Naive thymus-derived CD4-positive, alpha-beta T cell (primary cell): Measurements from ENCODE around the gene BEAN1. TPM values are rescaled to one million over a fixed set of nuclear protein-coding genes. Genes with fewer than 3 reads are reported as not detected.

Experiments used
- ATAC-seq: fragments of 150-1000 bp; cut with Tn5 transposase; 2 replicates; pipeline ENCODE4 v1.10.0; 2021; ENCODE audit warnings: mild to moderate bottlenecking, moderate library complexity
- CTCF ChIA-PET: fragments of 350-600 bp; sonication (Branson Sonifier 250); formaldehyde crosslinking; loops from one replicate; lab custom pipeline; 2021; ENCODE audit warnings: antibody characterized with exemption; lab: Charles Lee
- POLR2A ChIA-PET: fragments of 350-600 bp; sonication (Branson Sonifier 250); formaldehyde crosslinking; loops from one replicate; lab custom pipeline; 2021; ENCODE audit warnings: antibody characterized with exemption, inconsistent platforms; lab: Charles Lee
- DNase-seq, 9 donors: peaks; one replicate each; pipeline versions ENCODE4 v3.0.0 to v3.0.0-alpha.2; 2020 to 2022; ENCODE audit warnings: mixed read lengths in 1 of 9
- H3K27ac ChIP-seq: one replicate; pipeline ENCODE4 v1.7.0; 2013; ENCODE audit warnings: mild to moderate bottlenecking, low read depth, low read length, moderate library complexity
- H3K27me3 ChIP-seq, 2 donors: one replicate each; pipeline ENCODE4 v1.7.0; 2013; ENCODE audit warnings: low read length in 2 of 2, mild to moderate bottlenecking in 2 of 2, moderate library complexity in 2 of 2; ENCODE audit not compliant: control insufficient read depth in 2 of 2, insufficient read depth in 2 of 2
- H3K36me3 ChIP-seq, 3 experiments: 1 replicate in 2 of 3; 2 replicates in 1 of 3; pipeline ENCODE4 v1.7.0; 2013; ENCODE audit warnings: low read length in 3 of 3, mild to moderate bottlenecking in 3 of 3, moderate library complexity in 1 of 3; ENCODE audit not compliant: insufficient read depth in 3 of 3, control insufficient read depth in 2 of 3
- H3K4me1 ChIP-seq, 2 donors: one replicate each; pipeline ENCODE4 v1.7.0; 2013; ENCODE audit warnings: low read length in 2 of 2, mild to moderate bottlenecking in 2 of 2, moderate library complexity in 1 of 2; ENCODE audit not compliant: control insufficient read depth in 2 of 2, insufficient read depth in 2 of 2
- H3K4me3 ChIP-seq: 2 replicates; pipeline ENCODE4 v1.7.0; 2013; ENCODE audit warnings: mild to moderate bottlenecking, low read length
- H3K9me3 ChIP-seq, 3 experiments: 1 replicate in 2 of 3; 2 replicates in 1 of 3; pipeline ENCODE4 v1.7.0; 2013; ENCODE audit warnings: low read length in 3 of 3; ENCODE audit not compliant: control insufficient read depth in 2 of 3
- H3K27ac Mint-ChIP-seq, 9 donors: one replicate each; pipeline ENCODE4 v1.8.0; 2020 to 2022; ENCODE audit warnings: mixed read lengths in 9 of 9, mild to moderate bottlenecking in 8 of 9, moderate library complexity in 5 of 9, inconsistent platforms in 2 of 9
- H3K27me3 Mint-ChIP-seq, 5 donors: one replicate each; pipeline ENCODE4 v1.8.0; 2021 to 2022; ENCODE audit warnings: mixed read lengths in 5 of 5, mild to moderate bottlenecking in 1 of 5
- H3K36me3 Mint-ChIP-seq, 5 donors: one replicate each; pipeline ENCODE4 v1.8.0; 2020 to 2022; ENCODE audit warnings: mixed read lengths in 5 of 5, mild to moderate bottlenecking in 3 of 5, inconsistent platforms in 1 of 5
- H3K4me1 Mint-ChIP-seq, 7 donors: one replicate each; pipeline ENCODE4 v1.8.0; 2020 to 2022; ENCODE audit warnings: mixed read lengths in 7 of 7, mild to moderate bottlenecking in 3 of 7, inconsistent platforms in 1 of 7
- H3K4me3 Mint-ChIP-seq, 10 donors: one replicate each; pipeline ENCODE4 v1.8.0; 2020 to 2022; ENCODE audit warnings: mild to moderate bottlenecking in 10 of 10, mixed read lengths in 10 of 10, moderate library complexity in 6 of 10, inconsistent platforms in 2 of 10
- H3K9me3 Mint-ChIP-seq, 11 donors: one replicate each; pipeline ENCODE4 v1.8.0; 2020 to 2022; ENCODE audit warnings: mixed read lengths in 11 of 11, mild to moderate bottlenecking in 4 of 11, inconsistent platforms in 1 of 11, moderate library complexity in 1 of 11
- intact Hi-C, 2 donors: fragments of 100-400 bp; cut with micrococcal nuclease; formaldehyde crosslinking; loops; one replicate each; pipeline ENCODE4 v1.15.1; 2023
- polyA plus RNA-seq, 2 donors: library from polyadenylated mRNA; unstranded; fragments of 300-500 nt; fragmentation: Illumina TruSeq; gene quantifications; one replicate each; pipeline ENCODE4 v1.2.3, GENCODE V29; 2021
- total RNA-seq, 6 experiments: library from RNA in 5 of 6; stranded (reverse) in 5 of 6; gene quantifications; 1 replicate in 5 of 6; 2 replicates in 1 of 6; pipeline ENCODE4 v1.2.3 and lab custom pipeline; 2021 to 2026

The BEAN1 gene
- total and polyA plus RNA-seq, 7 experiments from 2014 or later: not detected

DNA sequence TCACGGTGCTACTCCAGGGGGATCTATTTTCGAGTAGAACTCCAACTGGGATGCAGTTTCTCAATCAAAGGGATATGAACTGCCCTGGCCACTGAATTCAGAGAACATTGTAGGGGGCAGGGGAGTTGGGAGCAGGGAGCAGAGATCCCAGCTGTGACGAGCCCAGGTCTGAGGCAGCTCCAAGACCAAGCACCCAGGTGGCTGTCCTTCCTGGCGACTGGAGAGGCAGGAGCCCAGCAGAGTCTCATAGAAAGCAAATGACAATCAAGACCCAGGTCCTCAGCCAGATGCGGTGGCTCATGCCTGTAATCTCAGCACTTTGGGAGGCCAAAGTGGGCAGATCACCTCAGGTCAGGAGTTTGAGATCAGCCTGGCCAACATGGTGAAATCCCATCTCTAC, 62.7 kb downstream of the BEAN1 start:
- DNase-seq (no peak), ATAC-seq (no peak)
- H3K27ac ChIP-seq: no peak overlapping the region
- H3K9me3 ChIP-seq: no peaks in the 10 kb centered on the region
- POLR2A ChIA-PET: no interaction called here
- intact Hi-C loops: no loop called here
- H3K27me3 ChIP-seq: no peaks in the 10 kb centered on the region
- Mint-ChIP-seq H3K27ac (no peak overlapping the region), H3K9me3 (peaks cover 0 to 1% (median 0%) of the 10 kb centered on the region in 11 donors), H3K27me3 (no peaks in the 10 kb centered on the region), H3K4me1 (peaks cover 0 to 16% (median 0%) of the 10 kb centered on the region in 7 donors), H3K36me3 (peaks cover 0 to 4% (median 0%) of the 10 kb centered on the region in 5 donors), H3K4me3 (no peak overlapping the region)
- H3K4me1 ChIP-seq: no peaks in the 10 kb centered on the region
- CTCF ChIA-PET: interaction anchor here (0.9 kb wide), 1 partner anchor 101 kb away, joined by 3 read pairs; no protein-coding TSS in a partner anchor
- H3K36me3 ChIP-seq: no peaks in the 10 kb centered on the region
- no peak overlapping the region for H3K4me3 ChIP-seq

DNA sequence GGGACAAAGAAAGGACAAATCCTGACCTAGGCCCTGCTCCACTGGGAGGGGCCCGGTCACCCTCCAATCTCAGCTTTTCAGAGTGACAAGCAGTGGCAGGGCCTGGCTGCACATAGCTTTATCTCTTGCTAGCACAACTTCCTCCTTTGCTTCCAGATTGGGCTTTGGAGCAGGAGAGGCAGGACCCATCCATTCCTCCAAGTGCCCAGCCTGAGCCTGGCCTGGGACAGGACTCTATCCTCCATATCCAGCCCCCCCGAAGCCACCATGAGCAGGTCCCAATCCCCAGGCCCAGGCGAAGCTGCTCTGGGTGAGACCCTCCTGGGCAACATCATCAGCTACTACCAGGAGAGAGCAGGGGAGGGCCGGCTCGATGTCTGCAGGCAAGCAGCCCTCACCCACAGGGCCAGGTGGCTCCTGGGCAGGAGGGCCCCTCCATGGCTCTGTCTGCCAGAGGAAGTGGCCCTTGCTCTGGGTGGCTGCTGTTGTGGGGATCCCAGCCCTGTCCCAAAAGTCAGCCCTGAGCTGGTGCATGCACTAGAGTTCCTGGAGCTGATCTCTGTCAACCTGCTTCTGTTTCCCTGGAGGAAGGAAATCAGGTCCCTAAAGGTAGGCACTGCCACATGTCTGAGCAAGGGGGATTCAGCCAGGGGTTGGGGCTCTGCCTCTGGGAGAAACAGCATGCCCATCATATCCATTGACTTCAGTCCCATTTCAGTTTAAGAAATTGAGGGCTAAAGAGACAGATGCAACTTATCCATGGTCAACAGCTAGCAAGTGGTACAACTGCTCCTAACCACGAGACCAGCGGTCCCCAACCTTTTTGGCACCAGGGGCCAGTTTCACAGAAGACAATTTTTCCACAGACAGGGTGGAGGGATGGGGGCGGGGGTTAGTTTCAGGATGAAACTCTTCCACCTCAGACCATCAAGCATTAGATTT, 64.0 kb downstream of the BEAN1 start:
- intact Hi-C loops: no loop called here
- H3K27me3 Mint-ChIP-seq: no peaks in the 10 kb centered on the region
- no peaks in the 10 kb centered on the region for H3K36me3 ChIP-seq
- peaks cover 0 to 1% (median 0%) of the 10 kb centered on the region in 11 donors for H3K9me3 Mint-ChIP-seq
- H3K36me3 Mint-ChIP-seq: peaks cover 0 to 5% (median 0%) of the 10 kb centered on the region in 5 donors
- no peaks in the 10 kb centered on the region for H3K9me3 ChIP-seq
- POLR2A ChIA-PET: no interaction called here
- H3K4me3 ChIP-seq: no peak overlapping the region
- H3K4me3 Mint-ChIP-seq: no peak overlapping the region
- DNase-seq (no peak), ATAC-seq (peak; percentile 40)
- no peaks in the 10 kb centered on the region for H3K27me3 ChIP-seq
- H3K4me1 Mint-ChIP-seq: peaks cover 0 to 9% (median 0%) of the 10 kb centered on the region in 7 donors
- CTCF ChIA-PET: interaction anchor here (0.6 to 0.9 kb wide), 3 partner anchors 62 to 99 kb away, joined by 3 read pairs; no protein-coding TSS in a partner anchor
- no peaks in the 10 kb centered on the region for H3K4me1 ChIP-seq
- no peak overlapping the region for H3K27ac ChIP-seq
- H3K27ac Mint-ChIP-seq: peak overlapping the region in 1 of 9 donors; percentile 13

DNA sequence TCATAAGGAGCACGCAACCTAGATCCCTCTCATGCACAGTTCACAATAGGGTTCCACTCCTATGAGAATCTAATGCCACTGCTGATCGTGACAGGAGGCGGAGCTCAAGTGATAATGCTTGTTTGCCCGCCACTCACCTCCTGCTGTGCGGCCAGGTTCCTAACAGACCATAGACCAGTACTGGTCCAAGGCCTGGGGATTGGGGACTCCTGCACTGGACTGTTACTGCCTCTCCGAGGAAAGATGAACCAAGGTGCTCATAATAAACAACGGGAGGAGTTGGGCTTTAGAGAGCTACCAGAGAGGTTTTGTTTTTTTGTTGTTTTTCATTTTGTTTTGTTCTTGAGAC, 64.6 kb downstream of the BEAN1 start:
- no peaks in the 10 kb centered on the region for H3K27me3 Mint-ChIP-seq
- peaks cover 0 to 1% (median 0%) of the 10 kb centered on the region in 11 donors for H3K9me3 Mint-ChIP-seq
- Histone ChIP-seq H3K27ac (no peak overlapping the region), H3K9me3 (no peaks in the 10 kb centered on the region), H3K36me3 (no peaks in the 10 kb centered on the region), H3K4me1 (no peaks in the 10 kb centered on the region), H3K4me3 (no peak overlapping the region), H3K27me3 (no peaks in the 10 kb centered on the region)
- peaks cover 0 to 5% (median 0%) of the 10 kb centered on the region in 5 donors for H3K36me3 Mint-ChIP-seq
- peak overlapping the region in 1 of 9 donors; percentile 13 for H3K27ac Mint-ChIP-seq
- DNase-seq (no peak), ATAC-seq (no peak)
- H3K4me3 Mint-ChIP-seq: no peak overlapping the region
- ChIA-PET CTCF (no interaction called here), POLR2A (no interaction called here)
- intact Hi-C loops: no loop called here
- peaks cover 0 to 9% (median 0%) of the 10 kb centered on the region in 7 donors for H3K4me1 Mint-ChIP-seq

DNA sequence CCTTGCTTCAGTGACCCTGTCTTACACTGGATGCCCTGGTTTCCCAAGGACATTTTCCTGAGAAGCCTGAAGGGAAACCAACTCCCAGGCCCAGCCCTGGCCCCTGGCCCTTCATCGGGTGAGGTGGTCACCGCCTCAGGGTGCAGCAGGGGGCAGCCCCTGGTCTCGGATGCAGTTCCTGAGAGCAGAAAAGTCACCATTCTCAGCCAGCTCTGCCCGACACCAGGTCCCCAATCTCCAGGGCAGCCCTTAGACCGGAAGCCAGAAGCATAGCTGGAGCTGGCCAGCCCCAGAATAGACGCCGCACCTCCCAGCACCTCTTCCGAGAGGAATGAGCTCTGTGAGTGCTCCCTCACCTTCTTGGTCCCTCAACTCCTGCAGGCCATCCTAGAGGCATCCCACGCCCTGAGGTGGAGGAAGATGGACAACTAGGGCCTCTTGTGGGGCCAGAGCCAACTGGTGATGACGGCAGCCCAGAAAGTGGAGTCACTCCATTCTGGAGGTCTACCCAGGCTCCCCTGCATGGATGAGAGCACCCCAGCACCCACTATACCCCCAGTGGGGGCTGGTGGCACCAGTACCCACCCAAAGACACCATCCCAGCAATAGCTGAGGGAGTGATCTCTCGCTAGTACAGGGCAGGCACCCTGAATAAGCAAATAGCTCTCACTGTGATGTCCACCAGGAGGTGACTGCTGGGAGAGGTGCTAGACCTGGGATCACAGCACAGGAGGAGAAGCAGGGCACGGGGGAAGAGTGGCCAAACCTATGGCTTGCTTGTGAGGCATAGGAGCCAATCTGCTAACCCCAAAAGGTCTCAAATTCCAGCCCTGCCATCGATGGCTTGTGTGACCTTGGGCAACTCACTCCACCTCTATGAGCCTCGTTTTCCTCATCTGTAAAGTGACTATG, 66.7 kb downstream of the BEAN1 start:
- peaks cover 0 to 7% (median 0%) of the 10 kb centered on the region in 5 donors for H3K27me3 Mint-ChIP-seq
- H3K9me3 Mint-ChIP-seq: peaks cover 0 to 4% (median 0%) of the 10 kb centered on the region in 11 donors
- H3K4me3 ChIP-seq: no peak overlapping the region
- H3K27me3 ChIP-seq: no peaks in the 10 kb centered on the region
- intact Hi-C loops: no loop called here
- H3K4me3 Mint-ChIP-seq: no peak overlapping the region
- no peaks in the 10 kb centered on the region for H3K9me3 ChIP-seq
- ChIA-PET POLR2A (interaction anchor here (0.6 kb wide), 1 partner anchor 374 kb away, joined by 3 read pairs; no protein-coding TSS in a partner anchor), CTCF (interaction anchor here (1.0 to 1.2 kb wide), 2 partner anchors 17 to 148 kb away, joined by 3 read pairs; no protein-coding TSS in a partner anchor)
- no peaks in the 10 kb centered on the region for H3K4me1 ChIP-seq
- H3K27ac Mint-ChIP-seq: no peak overlapping the region
- no peaks in the 10 kb centered on the region for H3K36me3 ChIP-seq
- no peak for DNase-seq
- no peak overlapping the region for H3K27ac ChIP-seq
- H3K4me1 Mint-ChIP-seq: peaks cover 0 to 6% (median 0%) of the 10 kb centered on the region in 7 donors
- no peak for ATAC-seq
- H3K36me3 Mint-ChIP-seq: peaks cover 0 to 7% (median 0%) of the 10 kb centered on the region in 5 donors

DNA sequence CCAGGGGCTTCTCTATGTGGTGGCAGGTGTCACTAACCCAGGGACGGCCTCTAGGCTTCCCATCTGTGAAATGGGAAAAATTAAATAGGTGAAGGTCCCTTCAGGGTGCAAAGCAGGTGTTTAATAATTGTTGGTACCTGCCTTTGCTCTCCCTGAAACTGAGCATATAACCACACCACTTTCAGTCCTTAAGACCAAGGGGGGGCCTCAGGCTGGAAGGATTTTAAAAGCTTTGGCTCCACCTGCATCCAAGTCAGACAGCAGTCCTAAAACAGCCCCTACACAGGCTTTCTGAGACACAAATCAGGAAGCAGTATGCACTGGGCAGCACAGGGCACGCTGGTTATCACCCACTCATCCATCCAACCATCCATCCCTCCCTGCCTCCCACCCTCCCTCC, 67.8 kb downstream of the BEAN1 start:
- Histone ChIP-seq H3K4me3 (no peak overlapping the region), H3K9me3 (no peaks in the 10 kb centered on the region), H3K4me1 (no peaks in the 10 kb centered on the region), H3K27ac (no peak overlapping the region), H3K27me3 (no peaks in the 10 kb centered on the region), H3K36me3 (no peaks in the 10 kb centered on the region)
- Mint-ChIP-seq H3K4me1 (peaks cover 0 to 6% (median 0%) of the 10 kb centered on the region in 7 donors), H3K27me3 (peaks cover 0 to 11% (median 0%) of the 10 kb centered on the region in 5 donors), H3K4me3 (no peak overlapping the region), H3K9me3 (peaks cover 0 to 4% (median 0%) of the 10 kb centered on the region in 11 donors), H3K27ac (no peak overlapping the region), H3K36me3 (peaks cover 0 to 7% (median 0%) of the 10 kb centered on the region in 5 donors)
- intact Hi-C loops: no loop called here
- ChIA-PET POLR2A (no interaction called here), CTCF (interaction anchor here (1.2 kb wide), 1 partner anchor 15 kb away, joined by 3 read pairs; no protein-coding TSS in a partner anchor)
- ATAC-seq (no peak), DNase-seq (no peak)

DNA sequence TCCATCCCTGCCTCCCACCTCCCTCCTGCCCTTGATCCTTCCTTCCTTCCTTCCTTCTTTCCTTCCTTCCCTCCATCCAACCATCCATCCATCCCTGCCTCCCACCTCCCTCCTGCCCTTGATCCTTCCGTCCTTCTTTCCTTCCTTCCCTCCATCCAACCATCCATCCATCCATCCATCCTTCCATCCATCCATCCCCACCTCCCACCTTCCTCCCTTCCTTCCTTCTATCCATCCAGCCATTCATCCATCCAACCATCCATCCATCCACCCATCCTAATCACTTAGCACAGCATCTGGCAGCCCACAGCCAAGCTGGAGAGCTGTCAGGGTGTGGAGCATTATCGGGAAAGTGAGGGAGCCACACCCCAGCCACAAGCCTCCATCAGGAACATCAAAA, 68.3 kb downstream of the BEAN1 start:
- H3K4me3 Mint-ChIP-seq: no peak overlapping the region
- H3K36me3 Mint-ChIP-seq: peaks cover 0 to 8% (median 0%) of the 10 kb centered on the region in 5 donors
- Histone ChIP-seq H3K4me3 (no peak overlapping the region), H3K36me3 (no peaks in the 10 kb centered on the region), H3K9me3 (no peaks in the 10 kb centered on the region), H3K4me1 (no peaks in the 10 kb centered on the region), H3K27me3 (no peaks in the 10 kb centered on the region), H3K27ac (no peak overlapping the region)
- CTCF ChIA-PET: no interaction called here
- DNase-seq: no peak
- intact Hi-C loops: no loop called here
- no peak overlapping the region for H3K27ac Mint-ChIP-seq
- peaks cover 0 to 4% (median 0%) of the 10 kb centered on the region in 11 donors for H3K9me3 Mint-ChIP-seq
- no peak for ATAC-seq
- H3K27me3 Mint-ChIP-seq: peaks cover 0 to 11% (median 0%) of the 10 kb centered on the region in 5 donors
- POLR2A ChIA-PET: no interaction called here
- peaks cover 0 to 6% (median 0%) of the 10 kb centered on the region in 7 donors for H3K4me1 Mint-ChIP-seq
